HPDE6-E6E7 (cell line): Measurements from ENCODE around the gene CRYL1.

Experiments used
- DNase-seq: peaks from one replicate; pipeline ENCODE4 v3.0.0; 2011; ENCODE audit warnings: missing footprints; ENCODE audit errors: extremely low spot score

The CRYL1 gene

DNA sequence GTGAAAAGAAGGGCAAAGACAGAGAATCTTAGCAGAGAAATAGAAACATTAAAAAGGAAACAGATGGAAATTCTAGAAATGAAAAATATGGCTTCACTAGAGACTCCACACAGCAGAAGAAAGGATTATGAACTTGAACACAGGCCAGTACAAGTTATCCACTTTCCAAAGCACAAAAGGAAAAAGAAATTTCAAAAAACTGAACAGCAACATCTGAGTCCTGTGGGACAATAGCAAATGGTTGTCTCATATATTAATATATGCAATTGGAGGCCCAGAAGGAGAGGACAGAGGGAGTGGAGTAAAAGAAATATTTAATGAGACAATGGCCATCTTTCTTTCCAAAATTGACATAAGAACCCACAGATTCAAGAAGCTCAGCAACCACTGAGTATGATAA lies 151.8 kb downstream of the CRYL1 start:
- DNase-seq, result no peak

DNA sequence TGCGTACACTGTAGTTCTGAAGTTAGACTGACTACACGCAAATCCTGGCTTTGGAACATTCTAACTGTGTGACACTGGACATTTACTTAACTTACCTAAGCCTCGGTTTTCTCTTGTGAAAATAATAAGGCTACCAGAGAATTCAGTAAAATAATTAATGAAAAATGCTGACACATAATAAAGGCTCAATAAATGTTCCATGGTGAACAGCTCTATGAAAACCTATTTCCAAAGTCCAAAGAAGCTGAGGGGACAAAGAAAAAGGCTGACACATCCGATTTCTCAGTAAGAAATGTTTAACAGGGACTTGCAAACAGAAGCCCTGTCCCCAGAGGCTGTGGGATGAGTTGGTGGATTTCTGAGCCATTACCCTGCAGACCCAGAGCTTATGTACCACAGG lies 153.8 kb downstream of the CRYL1 start:
- DNase-seq, result no peak

DNA sequence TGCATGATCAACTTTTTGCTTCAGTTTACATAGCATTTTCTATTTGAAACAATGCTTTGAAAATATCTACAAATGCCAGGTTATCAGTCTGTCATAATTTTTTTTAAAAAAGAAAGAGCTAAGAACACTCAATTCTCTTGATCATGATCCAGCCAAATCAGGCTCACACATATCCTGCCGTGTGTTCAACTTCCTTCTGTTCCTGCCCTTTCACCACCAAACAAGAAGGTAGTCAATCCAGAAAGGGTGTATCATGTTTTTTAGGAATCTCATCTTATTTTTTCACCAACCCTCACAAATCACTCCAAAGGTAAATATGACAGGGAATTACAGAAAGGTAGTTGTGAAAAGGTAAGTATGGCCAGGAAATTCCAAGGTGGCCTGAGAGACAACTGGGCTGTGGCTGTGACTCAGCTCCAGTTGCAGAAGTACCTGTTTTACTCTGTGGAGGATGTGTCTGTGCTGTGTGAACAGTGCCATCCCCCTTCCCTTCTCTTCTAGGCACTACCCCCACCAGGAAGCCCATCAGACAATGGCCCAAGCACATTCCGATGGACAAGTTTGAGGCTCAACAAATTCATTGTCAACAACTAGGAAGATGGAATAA lies 154.7 kb downstream of the CRYL1 start:
- DNase-seq, result no peak

DNA sequence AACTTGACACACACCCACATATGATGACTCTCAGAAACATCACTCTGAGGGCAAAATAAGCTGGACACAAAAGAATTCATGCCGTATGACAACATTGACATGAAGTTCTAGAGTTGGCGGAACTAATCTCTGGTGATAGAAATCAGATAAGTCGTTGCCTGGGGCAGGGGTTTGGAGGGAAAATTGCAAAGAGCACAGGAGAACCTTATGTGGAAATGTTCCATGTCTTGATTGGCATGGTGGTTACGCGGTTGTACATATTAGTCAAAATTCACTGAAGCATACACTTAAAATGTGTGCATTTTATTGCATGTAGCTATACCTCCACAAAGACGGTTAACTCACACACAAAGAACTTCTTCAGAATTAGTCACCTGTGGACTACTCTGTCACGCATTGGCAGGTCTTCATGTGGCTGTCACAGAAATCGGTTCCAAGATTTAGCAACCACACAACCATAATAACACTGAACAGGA lies 155.7 kb downstream of the CRYL1 start:
- no peak for DNase-seq

DNA sequence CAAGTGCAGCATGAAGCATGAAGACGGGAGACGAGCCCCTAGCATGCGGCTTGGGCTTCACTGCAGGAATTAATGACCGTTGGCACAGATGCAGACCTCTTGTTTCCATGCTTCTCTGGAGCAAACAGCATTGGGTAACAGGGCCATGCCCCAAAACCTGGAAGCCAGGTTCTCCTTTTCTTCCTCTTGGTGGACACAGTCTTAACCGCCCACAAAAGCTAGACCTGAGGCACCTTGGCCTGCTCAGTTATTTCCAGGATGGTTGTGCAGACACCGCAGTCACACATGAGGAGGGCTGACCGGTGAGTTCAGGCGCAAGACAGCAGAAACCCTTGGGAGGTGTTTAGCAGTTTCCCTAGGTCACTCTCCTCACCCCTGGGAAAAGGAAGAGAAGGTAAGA lies 159.6 kb downstream of the CRYL1 start:
- no peak for DNase-seq

DNA sequence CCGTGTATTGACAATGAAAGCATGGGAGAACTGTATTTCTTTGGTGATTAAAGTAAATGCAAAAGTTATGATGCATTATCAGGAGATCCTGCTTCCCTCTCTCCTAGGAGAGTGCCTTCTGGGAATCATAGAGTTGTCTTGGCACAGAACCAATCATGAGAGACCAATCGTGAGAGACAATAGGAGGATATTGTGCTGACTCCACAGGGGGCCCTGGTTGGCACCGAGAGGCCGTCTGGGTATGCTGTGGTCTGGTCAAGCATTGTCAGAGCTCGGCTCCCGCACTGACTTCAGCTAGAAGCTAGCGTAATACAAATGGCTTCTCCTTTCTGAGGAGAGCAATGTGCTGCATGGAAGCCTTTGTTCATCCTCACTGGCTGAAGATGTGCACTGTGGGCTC lies 162.1 kb downstream of the CRYL1 start:
- DNase-seq, result no peak

DNA sequence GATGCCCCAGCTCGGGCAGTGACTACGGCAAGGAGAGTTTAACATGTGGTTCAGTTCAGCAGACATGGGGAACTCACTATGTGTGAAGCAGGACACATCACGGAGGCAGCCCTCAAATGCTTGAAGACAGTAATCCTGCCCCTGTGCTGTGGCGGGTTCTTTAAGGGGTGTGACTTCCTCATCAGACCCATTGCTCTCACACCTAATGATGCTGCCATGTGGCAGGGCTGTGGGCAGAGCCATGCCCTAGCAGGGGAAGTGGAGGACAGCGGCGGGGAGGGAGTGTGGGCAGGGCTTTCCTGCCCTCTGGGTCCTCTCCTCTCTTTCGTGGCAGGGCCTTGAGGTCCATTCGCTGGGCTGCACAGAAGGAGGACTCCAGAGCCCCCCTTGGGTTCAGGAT lies 162.5 kb downstream of the CRYL1 start:
- no peak for DNase-seq

DNA sequence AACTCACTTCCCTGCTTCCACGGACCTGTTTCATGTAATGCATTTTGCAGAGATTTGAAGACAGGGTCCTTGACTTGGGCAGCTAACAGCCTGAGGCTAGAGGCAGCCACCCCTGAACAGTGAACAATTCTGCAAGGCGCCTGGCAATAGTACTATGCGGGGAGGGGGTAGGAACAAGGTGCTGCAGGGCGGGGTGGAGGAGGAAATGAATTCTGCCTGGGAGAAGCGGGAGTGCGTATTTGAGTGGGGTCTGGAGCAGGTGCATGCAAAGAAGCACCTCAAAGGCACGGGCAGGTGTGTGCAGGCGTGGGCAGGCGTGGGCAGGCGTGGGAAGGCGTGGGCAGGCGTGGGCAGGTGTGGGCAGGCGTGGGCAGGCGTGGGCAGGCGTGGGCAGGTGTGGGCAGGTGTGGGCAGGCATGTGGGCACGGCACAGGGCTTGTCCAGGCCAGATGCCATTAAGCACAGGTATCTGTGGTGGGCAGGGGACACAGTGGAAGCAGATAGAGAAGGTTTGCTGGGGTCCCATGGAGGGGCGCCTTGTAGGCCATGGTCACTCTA lies 163.1 kb downstream of the CRYL1 start:
- no peak for DNase-seq

DNA sequence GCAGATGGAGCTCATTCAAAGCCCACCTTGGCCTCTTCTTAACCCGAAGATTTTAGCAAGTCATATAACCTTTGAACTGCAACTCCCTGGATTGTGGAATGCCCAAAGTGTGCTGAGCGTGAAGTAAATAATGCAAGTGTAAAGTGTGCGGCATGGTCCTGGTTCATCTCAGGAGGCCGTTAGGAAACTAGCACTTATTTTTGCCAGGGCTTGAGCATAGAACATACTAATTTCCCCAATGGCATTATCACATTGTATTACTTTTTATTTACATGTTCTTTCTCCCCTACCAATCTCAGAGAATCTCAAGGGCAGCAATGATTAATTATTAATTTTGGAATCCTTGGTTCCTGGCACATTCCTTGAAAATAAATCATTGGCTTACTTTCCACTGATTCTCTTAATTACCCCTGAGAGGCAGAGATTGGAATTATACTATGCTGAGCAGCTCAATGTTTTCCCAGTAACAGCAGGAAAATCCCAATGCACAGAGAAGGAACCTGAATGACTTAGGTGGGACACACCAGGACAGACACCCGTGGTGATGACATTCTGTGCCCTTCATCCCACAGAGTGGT lies 164.7 kb downstream of the CRYL1 start:
- DNase-seq, result no peak

DNA sequence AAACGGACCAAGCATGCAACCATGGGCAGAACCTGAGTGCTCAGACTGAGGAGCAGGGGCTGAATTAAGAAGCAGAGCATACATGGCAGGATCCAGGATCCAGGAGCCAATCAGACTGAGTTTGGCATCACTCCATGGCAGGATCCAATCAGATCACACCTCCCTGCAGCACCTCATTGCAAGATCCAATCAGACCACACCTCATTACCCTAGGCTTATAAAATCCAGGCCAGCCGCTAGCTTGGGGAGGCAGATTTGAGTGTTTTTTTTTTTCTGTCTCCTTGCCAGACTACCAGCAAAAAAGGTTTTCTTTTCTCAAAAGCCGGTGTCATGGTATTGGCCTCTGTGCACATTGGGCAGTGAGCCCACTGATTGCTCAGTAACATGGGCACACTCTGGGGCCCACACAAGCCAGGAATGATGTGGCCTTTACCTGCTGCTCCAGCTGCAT lies 165.6 kb downstream of the CRYL1 start:
- DNase-seq, result no peak

DNA sequence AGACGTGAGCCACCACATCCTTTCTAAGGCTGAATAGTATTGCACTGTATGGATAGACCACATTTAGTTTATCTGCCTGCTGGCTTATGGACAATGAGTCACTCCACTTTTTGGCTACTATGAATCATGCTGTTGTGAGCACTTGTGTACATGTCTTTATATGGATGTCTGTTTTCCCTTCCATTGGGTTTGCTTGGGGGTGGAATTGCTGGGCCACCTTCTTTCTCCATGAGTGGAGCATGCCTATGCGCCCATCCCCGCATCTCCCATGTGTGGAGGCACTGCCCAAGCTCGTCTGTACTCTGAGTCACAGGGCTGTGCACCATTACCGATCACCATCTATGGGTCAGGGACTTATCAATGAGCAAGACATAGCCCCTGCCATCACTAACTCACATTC lies 166.3 kb downstream of the CRYL1 start:
- peak; percentile 62 for DNase-seq

DNA sequence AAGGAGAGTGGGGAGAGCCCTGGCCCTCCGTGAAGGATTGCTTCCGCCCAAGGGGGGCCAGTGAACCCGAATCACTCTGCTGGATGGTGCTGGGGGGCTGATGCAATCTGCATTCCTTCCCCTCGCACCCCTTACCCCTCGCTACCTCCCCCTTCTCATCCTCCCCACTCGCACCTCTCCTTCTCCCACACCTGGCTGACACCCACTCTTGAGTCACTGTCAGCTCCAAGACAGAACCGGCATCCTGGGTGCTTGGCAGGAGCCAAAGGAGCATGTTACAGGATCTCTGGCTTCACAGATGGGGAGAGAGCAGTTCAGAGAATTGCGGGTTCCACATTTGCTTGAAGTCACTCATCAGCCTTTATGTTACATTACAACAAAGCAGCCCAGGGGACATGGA lies 167.6 kb downstream of the CRYL1 start:
- DNase-seq, result no peak

DNA sequence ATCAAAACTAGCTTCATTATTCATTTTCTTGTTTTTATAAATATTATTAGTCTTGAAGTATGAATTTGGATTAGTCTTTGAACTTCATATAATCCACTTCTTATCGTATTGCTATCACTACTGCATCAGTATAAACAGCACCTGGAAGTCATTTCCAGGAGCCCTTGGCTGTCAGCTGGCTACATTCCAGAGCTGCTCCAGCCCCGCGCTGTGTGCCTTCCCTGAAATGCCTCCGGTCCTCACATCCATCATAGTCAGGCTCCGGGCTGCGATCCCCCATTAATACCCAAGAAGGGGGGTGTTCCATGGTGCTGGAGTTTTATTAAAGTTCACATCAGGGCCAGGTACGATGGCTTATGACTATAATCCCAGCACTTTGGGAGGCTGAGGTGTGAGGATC lies 169.2 kb downstream of the CRYL1 start:
- no peak for DNase-seq

DNA sequence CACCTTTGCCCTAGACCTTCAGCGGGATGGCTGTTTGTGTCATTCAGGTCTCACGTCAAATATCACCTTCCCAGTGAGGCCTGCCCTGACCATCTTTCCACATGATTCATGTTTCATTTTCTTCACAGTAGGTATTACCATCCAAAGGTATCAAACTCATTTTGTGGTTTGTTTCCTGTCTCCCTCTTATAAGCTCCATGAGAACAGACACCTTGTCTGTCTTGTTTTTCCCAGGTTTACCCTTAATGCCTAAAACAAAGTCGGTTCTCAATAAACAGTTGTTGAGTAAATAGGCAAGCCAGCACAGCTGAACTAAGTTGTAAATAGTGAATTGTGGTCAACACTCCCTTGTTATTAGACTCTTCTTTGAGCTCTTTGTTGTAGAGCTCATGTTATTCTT lies 170.9 kb downstream of the CRYL1 start:
- DNase-seq, result no peak

DNA sequence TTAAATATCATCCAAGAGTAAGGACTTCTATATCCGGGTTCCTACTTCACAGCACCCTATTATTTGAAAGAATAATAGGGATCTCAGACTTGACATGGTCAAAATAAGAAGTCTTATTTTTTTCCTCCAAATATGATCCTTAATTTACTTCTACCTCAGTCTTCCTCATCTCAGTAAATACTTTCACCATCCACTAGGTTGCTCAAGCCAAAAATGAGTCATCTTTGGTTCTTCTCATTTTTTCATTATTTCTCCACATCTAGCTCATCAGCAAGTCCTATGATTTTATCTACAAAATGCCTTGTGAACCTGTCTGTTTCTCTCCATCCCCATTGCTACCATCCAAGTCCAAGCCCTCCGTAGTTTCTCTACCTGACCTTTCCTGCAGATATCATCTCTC lies 171.7 kb downstream of the CRYL1 start:
- DNase-seq, result no peak
